Endothelial cell of umbilical vein (primary cell): Measurements from ENCODE around the gene DCHS1. TPM values are rescaled to one million over a fixed set of nuclear protein-coding genes. Genes with fewer than 3 reads are reported as not detected.
A peak's percentile ranks its signal among the peaks of the same experiment; 100 is the strongest.

Source experiments
- BruUV-seq: library from RNA; stranded (reverse); fragments of 400-500 nt; replicated peaks from 2 replicates; lab custom pipeline; 2021; lab: Mats Ljungman, UMichigan
- CTCF ChIA-PET: fragments of 300-600, 350-600 bp; sonication (Branson Sonifier 250); formaldehyde crosslinking; loops from one replicate; lab custom pipeline; 2021; ENCODE audit warnings: antibody characterized with exemption, inconsistent platforms; lab: Charles Lee
- POLR2A ChIA-PET: fragments of 300-600, 350-600 bp; sonication (Branson Sonifier 250); formaldehyde crosslinking; loops from one replicate; lab custom pipeline; 2021; ENCODE audit warnings: antibody characterized with exemption, inconsistent platforms; lab: Charles Lee
- DNase-seq: peaks from one replicate; pipeline ENCODE4 v3.0.0-alpha.2; 2011; ENCODE audit warnings: low read depth, low spot score
- FAIRE-seq: peaks from 2 replicates; lab custom pipeline; 2011; peaks lifted over from hg19 to GRCh38; lab: Jason Lieb, UNC
- H2AFZ ChIP-seq: 2 replicates; pipeline ENCODE4 v1.6.0; 2012; ENCODE audit warnings: low read depth, low read length, control low read depth, inconsistent platforms
- H3K27ac ChIP-seq: 2 replicates; pipeline ENCODE4 v1.5.1; 2011; ENCODE audit warnings: low read depth, mild to moderate bottlenecking, control low read depth, low read length, moderate library complexity; ENCODE audit not compliant: insufficient read depth
- H3K27me3 ChIP-seq, 2 experiments: 2 replicates each; pipeline versions ENCODE4 v1.6.0 to v1.6.1; 2011; ENCODE audit warnings: low read length in 2 of 2, mixed read lengths in 1 of 2; ENCODE audit not compliant: control insufficient read depth in 2 of 2, insufficient read depth in 2 of 2
- H3K36me3 ChIP-seq, 2 experiments: 2 replicates in 1 of 2; 3 replicates in 1 of 2; pipeline ENCODE4 v1.5.1; 2011; ENCODE audit warnings: low read length in 2 of 2, mild to moderate bottlenecking in 1 of 2, moderate library complexity in 1 of 2; ENCODE audit not compliant: control insufficient read depth in 2 of 2, insufficient read depth in 2 of 2; ENCODE audit errors: extremely low read depth in 1 of 2
- H3K4me1 ChIP-seq: 3 replicates; pipeline ENCODE4 v1.5.1; 2011; ENCODE audit warnings: mild to moderate bottlenecking, low read length; ENCODE audit not compliant: control insufficient read depth, insufficient read depth; ENCODE audit errors: extremely low read depth
- H3K4me2 ChIP-seq: 2 replicates; pipeline ENCODE4 v1.6.1; 2011; ENCODE audit warnings: low read length, control low read depth, mixed read lengths; ENCODE audit not compliant: insufficient read depth
- H3K4me3 ChIP-seq, 3 experiments: fragments of 200-600 bp in 1 of 3; sonication (generic), shearing (Covaris generic) in 1 of 3; replicated peaks in 1 of 3; 2 replicates each; pipeline ENCODE4 v1.5.1; 2011 to 2016; ENCODE audit warnings: control low read depth in 3 of 3, low read length in 3 of 3, mild to moderate bottlenecking in 2 of 3, inconsistent platforms in 1 of 3, low read depth in 1 of 3, moderate library complexity in 1 of 3; ENCODE audit not compliant: insufficient read depth in 1 of 3
- H3K79me2 ChIP-seq: 2 replicates; pipeline ENCODE4 v1.6.0; 2012; ENCODE audit warnings: low read length, inconsistent platforms; ENCODE audit not compliant: control insufficient read depth, insufficient read depth
- H3K9ac ChIP-seq: replicated peaks from 2 replicates; pipeline ENCODE3; 2011; ENCODE audit warnings: low read length, control low read depth; ENCODE audit not compliant: insufficient read depth; ENCODE audit errors: extremely low read depth
- H3K9me1 ChIP-seq: replicated peaks from 3 replicates; pipeline ENCODE4 v1.6.0; 2011; ENCODE audit warnings: mild to moderate bottlenecking, low read length; ENCODE audit not compliant: control insufficient read depth, insufficient read depth; ENCODE audit errors: extremely low read depth
- H3K9me3 ChIP-seq: replicated peaks from 2 replicates; pipeline ENCODE4 v1.5.1; 2012; ENCODE audit warnings: low read length, inconsistent platforms; ENCODE audit not compliant: control insufficient read depth, insufficient read depth
- H4K20me1 ChIP-seq: replicated peaks from 2 replicates; pipeline ENCODE3; 2011; ENCODE audit warnings: mild to moderate bottlenecking, low read length; ENCODE audit not compliant: control insufficient read depth, insufficient read depth; ENCODE audit errors: extremely low read depth
- CTCF ChIP-seq, 2 donors: IDR thresholded peaks; 1 replicate in 1 of 2; 2 replicates in 1 of 2; pipeline ENCODE4 v1.5.1; 2011; ENCODE audit warnings: low read length in 2 of 2, mild to moderate bottlenecking in 2 of 2, moderate library complexity in 2 of 2, control low read depth in 1 of 2, inconsistent platforms in 1 of 2, low read depth in 1 of 2; ENCODE audit not compliant: insufficient read depth in 1 of 2; ENCODE audit errors: extremely low read depth in 1 of 2
- EZH2 ChIP-seq: IDR thresholded peaks from 2 replicates; pipeline ENCODE4 v1.6.1; 2012; ENCODE audit warnings: borderline replicate concordance, low read depth, mild to moderate bottlenecking, moderate library complexity, low read length, inconsistent platforms; ENCODE audit not compliant: severe bottlenecking
- FOS ChIP-seq: IDR thresholded peaks from 2 replicates; pipeline ENCODE4 v1.6.1; 2011; ENCODE audit warnings: mild to moderate bottlenecking, low read length, moderate library complexity, borderline replicate concordance; ENCODE audit not compliant: insufficient read depth
- GATA2 ChIP-seq: IDR thresholded peaks from 2 replicates; pipeline ENCODE4 v1.7.0; 2011; ENCODE audit warnings: low read depth, mild to moderate bottlenecking, moderate library complexity, mixed read lengths, low read length; ENCODE audit not compliant: insufficient read length, insufficient read depth
- JUN ChIP-seq: IDR thresholded peaks from 2 replicates; pipeline ENCODE4 v1.6.1; 2011; ENCODE audit warnings: borderline replicate concordance, low read depth; ENCODE audit not compliant: insufficient read length, insufficient read depth
- MAX ChIP-seq: IDR thresholded peaks from 2 replicates; pipeline ENCODE4 v1.6.1; 2011; ENCODE audit not compliant: insufficient read depth, insufficient read length
- MYC ChIP-seq: IDR thresholded peaks from one replicate; pipeline ENCODE4 v1.6.1; 2011; ENCODE audit warnings: mild to moderate bottlenecking, low read depth, low read length
- POLR2AphosphoS5 ChIP-seq: IDR thresholded peaks from 2 replicates; pipeline ENCODE4 v1.6.1; 2012; ENCODE audit warnings: low read depth, mild to moderate bottlenecking, control low read depth, low read length, moderate library complexity; ENCODE audit not compliant: insufficient read depth
- dilution Hi-C: fragments of 300-500 bp; cut with MboI; formaldehyde crosslinking; loops from one replicate; pipeline ENCODE4 v1.15.0; 2019; ENCODE audit warnings: low sequenced_read_pairs; ENCODE audit not compliant: extremely low pct_ligation_motif_present
- intact Hi-C: fragments of 100-400 bp; cut with micrococcal nuclease; formaldehyde crosslinking; loops from one replicate; pipeline ENCODE4 v1.10.0; 2022
- polyA plus RNA-seq, 4 experiments: library from polyadenylated mRNA; depleted of rRNA in 3 of 4; stranded (reverse) in 3 of 4; unstranded in 1 of 4; fragments of >200 nt; gene quantifications; 2 replicates each; pipeline versions ENCODE4 v1.2.1 to v1.2.3, GENCODE V29; 2011 to 2012; ENCODE audit warnings: missing spikeins in 1 of 4
- total RNA-seq: library from RNA; stranded (reverse); gene quantifications from 2 replicates; pipeline ENCODE4 v1.2.3, GENCODE V29; 2021

The DCHS1 gene
- total and polyA plus RNA-seq, 2 donors (not counting 3 experiments of a cell fraction or from before 2014, with no cell fraction given) = 56.2 to 73.0 TPM

GRCh38 chr11:6695377-6695776 is 39.8 kb upstream of the DCHS1 start:
- intact Hi-C loops (loop anchor here (1.0 to 5.0 kb wide), 5 partner anchors 12 to 373 kb away; partner anchors contain the start of genes ARFIP2, CAVIN3, MRPL17 and TIMM10B), dilution Hi-C loops (no loop called here)
- H3K4me3 ChIP-seq = peak overlapping the region in 1 of 3 experiments; percentile 6
- H3K27me3 ChIP-seq = no peaks in the 10 kb centered on the region
- no peak overlapping the region for H2AFZ ChIP-seq
- H3K9me1 ChIP-seq = no peaks in the 10 kb centered on the region
- peak overlapping the region; percentile 65 for H3K9ac ChIP-seq
- ChIA-PET CTCF (interaction anchor here (0.8 to 2.3 kb wide), 17 partner anchors 9 to 317 kb away, joined by 3 to 19 read pairs (median 5); partner anchors contain the start of gene MRPL17), POLR2A (interaction anchor here (0.7 to 1.4 kb wide), 3 partner anchors 12 to 78 kb away, joined by 3 to 4 read pairs (median 4); partner anchors contain the start of gene MRPL17)
- no peaks in the 10 kb centered on the region for H4K20me1 ChIP-seq
- H3K4me2 ChIP-seq = peak overlapping the region; percentile 86
- H3K4me1 ChIP-seq = peaks cover 31% of the 10 kb centered on the region
- peak; percentile 63 for TF ChIP-seq POLR2AphosphoS5
- peak; percentile 53 for TF ChIP-seq GATA2
- peak; percentile 97 for TF ChIP-seq FOS
- TF ChIP-seq JUN = peak; percentile 98
- TF ChIP-seq EZH2 = no peak
- no peak for TF ChIP-seq MYC
- TF ChIP-seq MAX = no peak
- TF ChIP-seq CTCF (IDR thresholded peaks at IDR 0.05; ENCODE audit: extremely low read depth in 1 of 2, insufficient read depth in 1 of 2, low read depth in 1 of 2, low read length in 2 of 2) = no peak
- no peaks in the 10 kb centered on the region for H3K9me3 ChIP-seq
- H3K27ac ChIP-seq = peak overlapping the region; percentile 88
- H3K36me3 ChIP-seq = no peaks in the 10 kb centered on the region
- BruUV-seq = no TSS peak
- H3K79me2 ChIP-seq = no peaks in the 10 kb centered on the region
- DNase-seq = peak; percentile 95
- FAIRE-seq = peak; percentile 93
